Measurements from ENCODE around the gene NPSR1. TPM values are rescaled to one million over a fixed set of nuclear protein-coding genes. Genes with fewer than 3 reads are reported as not detected.

Gene NPSR1
- total and polyA plus RNA-seq, 9 of the 15 experiments (the other 6 are each of a cell fraction or from before 2014, with no cell fraction given): not detected

DNA sequence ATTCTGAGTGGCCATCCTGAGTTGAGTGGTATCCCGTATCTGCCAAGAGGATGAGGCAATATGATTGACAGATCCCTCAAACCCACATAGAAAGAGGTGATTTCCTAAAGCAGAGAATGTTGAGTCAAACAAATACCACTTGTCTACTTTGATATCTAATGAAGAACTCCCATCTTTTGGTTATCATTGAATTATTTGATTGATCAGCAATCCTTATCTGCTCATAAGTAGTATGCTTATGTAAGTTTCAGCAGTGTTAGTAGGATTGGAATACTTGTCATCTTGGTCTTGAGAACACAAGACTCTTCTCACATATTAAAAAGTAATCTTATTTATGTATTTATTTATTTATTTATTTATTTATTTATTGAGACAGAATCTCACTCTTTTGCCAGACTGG lies 231.9 kb downstream of the NPSR1 start:
- no peaks in the 10 kb centered on the region for H3K79me2 ChIP-seq (ENCODE audit: control insufficient read depth, insufficient read depth, low read length)
- H3K9me1 ChIP-seq (ENCODE audit: control insufficient read depth, insufficient read depth, low read length): no peaks in the 10 kb centered on the region
- ATAC-seq (no peak), FAIRE-seq (no peak), DNase-seq (ENCODE audit: extremely low read depth in 1 of 4, low spot score in 3 of 4) (no peak)
- no peak overlapping the region for H3K9ac ChIP-seq (ENCODE audit: insufficient read depth in 1 of 2, low read depth in 2 of 2, low read length in 2 of 2)
- intact Hi-C loops (cut with micrococcal nuclease) (no loop called here), in situ Hi-C loops (cut with MboI) (no loop called here)
- no peak overlapping the region for H3K4me3 ChIP-seq
- no peaks in the 10 kb centered on the region for H3K27me3 ChIP-seq (ENCODE audit: control insufficient read depth in 2 of 2, insufficient read depth in 2 of 2, low read length in 2 of 2)
- no TSS peak for BruUV-seq (replicated peaks)
- no peaks in the 10 kb centered on the region for H3K4me1 ChIP-seq (replicated peaks in 1 of 2; ENCODE audit: control insufficient read depth in 2 of 2, insufficient read depth in 2 of 2, low read length in 2 of 2)
- WGBS (ENCODE audit: insufficient coverage, low coverage, missing lambda C conversion rate): 17% methylated on average over 1 of the region's 1 CpG
- no peaks in the 10 kb centered on the region for H4K20me1 ChIP-seq (replicated peaks; ENCODE audit: control insufficient read depth, insufficient read depth, low read length)
- TF ChIP-seq C11orf30 (IDR thresholded peaks at IDR 0.05; ENCODE audit: low read depth) (peak; percentile 25; the same call in 1 of the 2 replicates), ZNF316 (IDR thresholded peaks at IDR 0.05) (peak; percentile 59; the same call in 1 of the 2 replicates), KLF6 (CRISPR knock-in tag; IDR thresholded peaks at IDR 0.05; ENCODE audit: borderline replicate concordance) (no peak)
- TF ChIP-seq, protein P1, sequence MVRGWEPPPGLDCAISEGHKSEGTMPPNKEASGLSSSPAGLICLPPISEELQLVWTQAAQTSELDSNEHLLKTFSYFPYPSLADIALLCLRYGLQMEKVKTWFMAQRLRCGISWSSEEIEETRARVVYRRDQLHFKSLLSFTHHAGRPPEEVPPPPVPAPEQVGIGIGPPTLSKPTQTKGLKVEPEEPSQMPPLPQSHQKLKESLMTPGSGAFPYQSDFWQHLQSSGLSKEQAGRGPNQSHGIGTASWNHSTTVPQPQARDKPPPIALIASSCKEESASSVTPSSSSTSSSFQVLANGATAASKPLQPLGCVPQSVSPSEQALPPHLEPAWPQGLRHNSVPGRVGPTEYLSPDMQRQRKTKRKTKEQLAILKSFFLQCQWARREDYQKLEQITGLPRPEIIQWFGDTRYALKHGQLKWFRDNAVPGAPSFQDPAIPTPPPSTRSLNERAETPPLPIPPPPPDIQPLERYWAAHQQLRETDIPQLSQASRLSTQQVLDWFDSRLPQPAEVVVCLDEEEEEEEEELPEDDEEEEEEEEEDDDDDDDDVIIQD (CRISPR knock-in tag; IDR thresholded peaks at IDR 0.05): no peak
- no peak overlapping the region for H3K27ac ChIP-seq (ENCODE audit: extremely low read depth, low read depth, low read length)
- H3K36me3 ChIP-seq (ENCODE audit: control insufficient read depth, insufficient read depth, low read length): no peaks in the 10 kb centered on the region
- POLR2A ChIA-PET: no interaction called here
- H2AFZ ChIP-seq (ENCODE audit: low read depth, low read length): no peak overlapping the region
- no peak overlapping the region for H3K4me2 ChIP-seq (ENCODE audit: insufficient read depth, low read length)
- no peaks in the 10 kb centered on the region for H3K9me3 ChIP-seq (replicated peaks; ENCODE audit: control insufficient read depth, insufficient read depth, low read depth, low read length)
- CTCF ChIA-PET (ENCODE audit: low intra/inter-chr PET ratio): no interaction called here

- H3K79me2 ChIP-seq (ENCODE audit: control insufficient read depth, insufficient read depth, low read length): no peaks in the 10 kb centered on the region
- H3K27ac ChIP-seq (ENCODE audit: extremely low read depth, low read depth, low read length): no peak overlapping the region
- no peaks in the 10 kb centered on the region for H4K20me1 ChIP-seq (replicated peaks; ENCODE audit: control insufficient read depth, insufficient read depth, low read length)
- CTCF ChIA-PET (ENCODE audit: low intra/inter-chr PET ratio): no interaction called here
- intact Hi-C loops (cut with micrococcal nuclease) (no loop called here), in situ Hi-C loops (cut with MboI) (no loop called here)
- H3K9ac ChIP-seq (ENCODE audit: insufficient read depth in 1 of 2, low read depth in 2 of 2, low read length in 2 of 2): no peak overlapping the region
- no peaks in the 10 kb centered on the region for H3K9me1 ChIP-seq (ENCODE audit: control insufficient read depth, insufficient read depth, low read length)
- BruUV-seq (replicated peaks): no TSS peak
- H2AFZ ChIP-seq (ENCODE audit: low read depth, low read length): no peak overlapping the region
- H3K4me2 ChIP-seq (ENCODE audit: insufficient read depth, low read length): no peak overlapping the region
- no peaks in the 10 kb centered on the region for H3K36me3 ChIP-seq (ENCODE audit: control insufficient read depth, insufficient read depth, low read length)
- DNase-seq (ENCODE audit: extremely low read depth in 1 of 4, low spot score in 3 of 4) (no peak), ATAC-seq (no peak), FAIRE-seq (no peak)
- POLR2A ChIA-PET: no interaction called here
- H3K4me3 ChIP-seq: no peak overlapping the region
- H3K9me3 ChIP-seq (replicated peaks; ENCODE audit: control insufficient read depth, insufficient read depth, low read depth, low read length): no peaks in the 10 kb centered on the region
- no peaks in the 10 kb centered on the region for H3K27me3 ChIP-seq (ENCODE audit: control insufficient read depth in 2 of 2, insufficient read depth in 2 of 2, low read length in 2 of 2)
- H3K4me1 ChIP-seq (replicated peaks in 1 of 2; ENCODE audit: control insufficient read depth in 2 of 2, insufficient read depth in 2 of 2, low read length in 2 of 2): no peaks in the 10 kb centered on the region
- TF ChIP-seq ZFP36 (IDR thresholded peaks at IDR 0.05; ENCODE audit: low read depth, low read length, partially characterized antibody) (peak; percentile 81), CBFB (CRISPR knock-in tag; IDR thresholded peaks at IDR 0.05) (no peak), JUND (IDR thresholded peaks at IDR 0.05; ENCODE audit: borderline replicate concordance, low read depth, low read length) (no peak), JUND (tag; IDR thresholded peaks at IDR 0.05; ENCODE audit: borderline replicate concordance, low read depth, low read length) (no peak), ILF3 (IDR thresholded peaks at IDR 0.05; ENCODE audit: borderline replicate concordance) (no peak), MYBL2 (IDR thresholded peaks at IDR 0.05; ENCODE audit: low read depth) (no peak), MYBL2 (CRISPR knock-in tag; IDR thresholded peaks at IDR 0.05; ENCODE audit: borderline replicate concordance) (no peak), TFAM (CRISPR knock-in tag; conservative IDR thresholded peaks at IDR 0.05) (no peak)
- TF ChIP-seq, protein P2, sequence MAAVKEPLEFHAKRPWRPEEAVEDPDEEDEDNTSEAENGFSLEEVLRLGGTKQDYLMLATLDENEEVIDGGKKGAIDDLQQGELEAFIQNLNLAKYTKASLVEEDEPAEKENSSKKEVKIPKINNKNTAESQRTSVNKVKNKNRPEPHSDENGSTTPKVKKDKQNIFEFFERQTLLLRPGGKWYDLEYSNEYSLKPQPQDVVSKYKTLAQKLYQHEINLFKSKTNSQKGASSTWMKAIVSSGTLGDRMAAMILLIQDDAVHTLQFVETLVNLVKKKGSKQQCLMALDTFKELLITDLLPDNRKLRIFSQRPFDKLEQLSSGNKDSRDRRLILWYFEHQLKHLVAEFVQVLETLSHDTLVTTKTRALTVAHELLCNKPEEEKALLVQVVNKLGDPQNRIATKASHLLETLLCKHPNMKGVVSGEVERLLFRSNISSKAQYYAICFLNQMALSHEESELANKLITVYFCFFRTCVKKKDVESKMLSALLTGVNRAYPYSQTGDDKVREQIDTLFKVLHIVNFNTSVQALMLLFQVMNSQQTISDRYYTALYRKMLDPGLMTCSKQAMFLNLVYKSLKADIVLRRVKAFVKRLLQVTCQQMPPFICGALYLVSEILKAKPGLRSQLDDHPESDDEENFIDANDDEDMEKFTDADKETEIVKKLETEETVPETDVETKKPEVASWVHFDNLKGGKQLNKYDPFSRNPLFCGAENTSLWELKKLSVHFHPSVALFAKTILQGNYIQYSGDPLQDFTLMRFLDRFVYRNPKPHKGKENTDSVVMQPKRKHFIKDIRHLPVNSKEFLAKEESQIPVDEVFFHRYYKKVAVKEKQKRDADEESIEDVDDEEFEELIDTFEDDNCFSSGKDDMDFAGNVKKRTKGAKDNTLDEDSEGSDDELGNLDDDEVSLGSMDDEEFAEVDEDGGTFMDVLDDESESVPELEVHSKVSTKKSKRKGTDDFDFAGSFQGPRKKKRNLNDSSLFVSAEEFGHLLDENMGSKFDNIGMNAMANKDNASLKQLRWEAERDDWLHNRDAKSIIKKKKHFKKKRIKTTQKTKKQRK (IDR thresholded peaks at IDR 0.05; ENCODE audit: borderline replicate concordance, low read depth, low read length): peak; percentile 24; the same call in 1 of the 2 replicates
These were observed 237.2 kb downstream of the NPSR1 start for GRCh38 chr7:34895202-34895601.

All from K562 (cell line).